Kidney (tissue), 14 donors: ENCODE measurements around the gene POU2F1. TPM values are rescaled to one million over a fixed set of nuclear protein-coding genes. Genes with fewer than 3 reads are reported as not detected.

Experiments used
- DNase-seq, 5 donors: peaks; one replicate each; pipeline ENCODE4 v3.0.0-alpha.2; 2013 to 2020
- FAIRE-seq: peaks from 2 replicates; lab custom pipeline; 2012; peaks lifted over from hg19 to GRCh38; lab: Jason Lieb, UNC
- H3K27ac ChIP-seq, 2 donors: one replicate each; pipeline ENCODE4 v1.7.0; 2013; ENCODE audit warnings: low read depth in 2 of 2, low read length in 2 of 2, inconsistent platforms in 1 of 2
- H3K27me3 ChIP-seq: one replicate; pipeline ENCODE4 v1.7.1; 2013; ENCODE audit warnings: low read length, inconsistent platforms; ENCODE audit not compliant: control insufficient read depth, insufficient read depth
- H3K36me3 ChIP-seq, 3 donors: one replicate each; pipeline versions ENCODE4 v1.7.0 to v1.7.1; 2013; ENCODE audit warnings: low read length in 3 of 3, control low read depth in 1 of 3, inconsistent platforms in 1 of 3; ENCODE audit not compliant: insufficient read depth in 3 of 3, control insufficient read depth in 2 of 3
- H3K4me1 ChIP-seq, 3 donors: one replicate each; pipeline versions ENCODE4 v1.7.0 to v1.7.1; 2013; ENCODE audit warnings: low read length in 3 of 3, inconsistent platforms in 1 of 3, low read depth in 1 of 3; ENCODE audit not compliant: control insufficient read depth in 2 of 3, insufficient read depth in 2 of 3
- H3K4me3 ChIP-seq, 3 donors: one replicate each; pipeline versions ENCODE4 v1.7.0 to v1.8.1; 2013; ENCODE audit warnings: low read length in 3 of 3, control low read depth in 1 of 3, inconsistent platforms in 1 of 3
- H3K9ac ChIP-seq, 3 donors: one replicate each; pipeline versions ENCODE4 v1.7.0 to v1.7.1; 2013; ENCODE audit warnings: low read length in 3 of 3, control low read depth in 1 of 3, inconsistent platforms in 1 of 3
- H3K9me3 ChIP-seq, 3 donors: one replicate each; pipeline versions ENCODE4 v1.7.0 to v1.7.1; 2013; ENCODE audit warnings: low read length in 3 of 3, control low read depth in 1 of 3, inconsistent platforms in 1 of 3; ENCODE audit not compliant: control insufficient read depth in 2 of 3, insufficient read depth in 1 of 3
- intact Hi-C: fragments of 100-400 bp; cut with DNase I; formaldehyde crosslinking; loops from one replicate; pipeline ENCODE4 v1.11.1; 2022
- polyA plus RNA-seq: library from polyadenylated mRNA; stranded (reverse); fragments of 350-450 nt; fragmentation: Illumina TruSeq; extraction: RNeasy Lipid Tissue Mini Kit (QIAGEN cat#74804); gene quantifications from one replicate; pipeline ENCODE4 v1.2.3, GENCODE V29; 2014; ENCODE audit warnings: low read depth, low replicate concordance; ENCODE audit not compliant: insufficient read depth
- total RNA-seq: library from RNA; stranded (reverse); fragmentation: NEBNext Ultra II Directional; extraction: Animal tissue kit (Norgen Biotek cat#: 25700); gene quantifications from one replicate; pipeline ENCODE4 v1.2.1, GENCODE V29; 2021
- TF ChIP-seq, protein P1 (sequence below): IDR thresholded peaks from 3 replicates; pipeline ENCODE4 v1.5.1; 2012; ENCODE audit warnings: mild to moderate bottlenecking, moderate library complexity, borderline replicate concordance; ENCODE audit not compliant: insufficient read depth; ENCODE audit errors: extremely low read depth
- donor health status: control.
- donor health status: control.
- donor health status: control.
- donor health status: control.
- donor health status: control.
- donor health status: DM: yes; HTN: yes; CAD: no.
- donor health status: Normal renal cell carcinoma (clear cell type).

POU2F1 gene
- total and polyA plus RNA-seq, 2 donors from 2014 or later = 1.9 to 25.2 TPM

DNA sequence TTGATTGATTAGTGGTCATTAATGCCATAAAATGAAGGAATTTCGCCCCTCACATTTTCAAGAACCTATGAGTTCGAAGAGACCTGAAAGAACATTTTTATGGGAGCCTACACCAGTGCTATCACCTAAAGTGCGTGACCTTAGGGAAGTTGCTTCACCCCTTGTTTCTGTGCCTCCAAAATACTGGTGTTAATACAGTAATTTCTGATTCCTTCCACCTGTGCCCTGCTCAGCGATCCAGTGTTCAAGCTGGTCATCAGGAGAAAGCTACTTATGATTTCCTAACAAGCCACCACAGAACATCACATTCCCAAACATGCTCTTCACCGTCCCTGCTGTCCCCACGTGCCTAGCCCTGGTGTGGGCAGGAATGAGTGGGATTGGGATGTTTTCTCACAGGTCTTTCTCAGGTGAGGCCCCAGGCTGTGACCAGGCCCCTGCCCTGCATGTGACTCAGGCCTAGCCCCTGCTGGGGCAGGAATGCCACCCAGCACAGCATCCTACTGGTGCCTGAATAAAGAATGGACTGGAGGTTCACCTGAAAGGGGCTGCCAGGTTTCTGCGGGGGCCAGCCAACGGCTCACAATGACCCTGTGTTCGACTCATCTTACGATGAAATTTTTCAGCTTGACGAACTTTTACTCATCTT is 237.4 kb downstream of the POU2F1 start:
- FAIRE-seq = no peak
- no peak overlapping the region for H3K9ac ChIP-seq
- no peaks in the 10 kb centered on the region for H3K36me3 ChIP-seq
- TF ChIP-seq, protein P1, sequence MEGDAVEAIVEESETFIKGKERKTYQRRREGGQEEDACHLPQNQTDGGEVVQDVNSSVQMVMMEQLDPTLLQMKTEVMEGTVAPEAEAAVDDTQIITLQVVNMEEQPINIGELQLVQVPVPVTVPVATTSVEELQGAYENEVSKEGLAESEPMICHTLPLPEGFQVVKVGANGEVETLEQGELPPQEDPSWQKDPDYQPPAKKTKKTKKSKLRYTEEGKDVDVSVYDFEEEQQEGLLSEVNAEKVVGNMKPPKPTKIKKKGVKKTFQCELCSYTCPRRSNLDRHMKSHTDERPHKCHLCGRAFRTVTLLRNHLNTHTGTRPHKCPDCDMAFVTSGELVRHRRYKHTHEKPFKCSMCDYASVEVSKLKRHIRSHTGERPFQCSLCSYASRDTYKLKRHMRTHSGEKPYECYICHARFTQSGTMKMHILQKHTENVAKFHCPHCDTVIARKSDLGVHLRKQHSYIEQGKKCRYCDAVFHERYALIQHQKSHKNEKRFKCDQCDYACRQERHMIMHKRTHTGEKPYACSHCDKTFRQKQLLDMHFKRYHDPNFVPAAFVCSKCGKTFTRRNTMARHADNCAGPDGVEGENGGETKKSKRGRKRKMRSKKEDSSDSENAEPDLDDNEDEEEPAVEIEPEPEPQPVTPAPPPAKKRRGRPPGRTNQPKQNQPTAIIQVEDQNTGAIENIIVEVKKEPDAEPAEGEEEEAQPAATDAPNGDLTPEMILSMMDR = no peak
- no peaks in the 10 kb centered on the region for H3K27me3 ChIP-seq
- no peaks in the 10 kb centered on the region for H3K9me3 ChIP-seq
- intact Hi-C loops = no loop called here
- DNase-seq = no peak
- no peak overlapping the region for H3K4me3 ChIP-seq
- no peak overlapping the region for H3K27ac ChIP-seq
- peaks cover 0 to 2% (median 0%) of the 10 kb centered on the region in 3 donors for H3K4me1 ChIP-seq

DNA sequence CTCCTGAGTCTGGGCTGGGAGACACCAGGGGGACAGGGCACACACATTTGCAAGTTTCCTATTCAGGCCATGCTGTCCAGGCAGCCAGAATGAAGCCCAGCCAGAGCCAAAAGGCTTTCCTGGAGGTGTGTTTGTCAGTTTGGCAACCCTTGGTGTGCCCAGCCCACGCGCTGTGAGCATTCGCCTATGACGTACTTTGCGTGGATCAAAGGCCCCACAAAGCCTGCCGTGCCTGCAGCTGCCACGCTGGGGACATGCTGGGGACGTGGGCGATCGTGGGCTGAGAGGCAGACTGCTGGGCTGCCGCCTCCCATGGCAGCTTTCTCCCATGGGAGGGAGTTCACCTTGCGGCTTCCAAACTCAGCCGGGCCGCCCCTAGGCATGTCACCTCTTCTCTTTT is 240.2 kb downstream of the POU2F1 start:
- DNase-seq (no peak), FAIRE-seq (no peak)
- Histone ChIP-seq H3K36me3 (no peaks in the 10 kb centered on the region), H3K4me3 (no peak overlapping the region), H3K4me1 (no peaks in the 10 kb centered on the region), H3K27ac (no peak overlapping the region), H3K9me3 (no peaks in the 10 kb centered on the region), H3K27me3 (no peaks in the 10 kb centered on the region), H3K9ac (no peak overlapping the region)
- intact Hi-C loops = no loop called here
- TF ChIP-seq, protein P1 = no peak

DNA sequence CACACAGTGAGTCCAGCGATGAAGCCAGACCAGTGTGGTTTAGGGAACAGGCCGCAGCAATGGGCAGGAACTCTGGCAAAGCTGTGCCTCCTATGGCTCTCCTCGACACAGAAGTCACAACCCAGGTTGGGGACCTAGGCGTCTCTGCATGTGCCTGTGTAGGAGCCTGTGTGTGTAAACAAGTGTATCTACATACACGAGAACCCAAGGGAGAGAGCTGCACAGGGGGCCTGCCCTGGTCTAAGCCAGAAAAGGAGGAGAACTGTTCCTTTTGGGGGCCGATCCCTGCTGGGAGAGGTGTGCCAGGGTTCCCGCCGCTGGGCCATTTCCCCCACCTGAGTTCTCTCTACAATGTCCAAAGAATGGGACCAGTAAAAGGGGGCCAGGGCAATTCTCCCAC is 241.7 kb downstream of the POU2F1 start:
- TF ChIP-seq, protein P1 = no peak
- intact Hi-C loops = no loop called here
- FAIRE-seq (no peak), DNase-seq (no peak)
- H3K27ac ChIP-seq = no peak overlapping the region
- H3K27me3 ChIP-seq = no peaks in the 10 kb centered on the region
- no peaks in the 10 kb centered on the region for H3K4me1 ChIP-seq
- no peaks in the 10 kb centered on the region for H3K36me3 ChIP-seq
- H3K9me3 ChIP-seq = no peaks in the 10 kb centered on the region
- no peak overlapping the region for H3K4me3 ChIP-seq
- H3K9ac ChIP-seq = no peak overlapping the region

DNA sequence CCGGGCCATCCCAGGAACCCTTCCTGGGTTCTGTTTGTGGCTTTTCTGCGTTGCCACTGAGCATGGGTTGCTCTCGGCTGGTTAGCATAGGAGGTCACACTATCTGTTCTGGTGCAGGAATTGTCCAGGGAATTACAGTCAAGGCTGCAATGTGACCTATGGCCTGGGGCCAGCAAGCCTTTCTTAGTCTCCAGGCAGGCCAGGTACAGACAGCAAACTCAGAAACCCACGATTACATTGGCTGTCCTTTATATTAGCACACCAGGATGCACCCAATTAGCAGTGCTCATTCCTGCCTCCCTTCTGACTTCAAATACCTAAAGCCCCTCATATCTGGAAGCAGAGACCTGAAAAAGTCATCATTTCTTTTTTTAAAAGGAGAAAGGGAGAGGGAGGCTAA is 242.4 kb downstream of the POU2F1 start:
- H3K9ac ChIP-seq = no peak overlapping the region
- no peak overlapping the region for H3K27ac ChIP-seq
- no peaks in the 10 kb centered on the region for H3K4me1 ChIP-seq
- DNase-seq (no peak), FAIRE-seq (no peak)
- no peaks in the 10 kb centered on the region for H3K9me3 ChIP-seq
- H3K36me3 ChIP-seq = no peaks in the 10 kb centered on the region
- intact Hi-C loops = no loop called here
- H3K27me3 ChIP-seq = no peaks in the 10 kb centered on the region
- no peak overlapping the region for H3K4me3 ChIP-seq
- TF ChIP-seq, protein P1 = no peak
